ENCODE results near the gene SSC4D.

Gene SSC4D

DNA sequence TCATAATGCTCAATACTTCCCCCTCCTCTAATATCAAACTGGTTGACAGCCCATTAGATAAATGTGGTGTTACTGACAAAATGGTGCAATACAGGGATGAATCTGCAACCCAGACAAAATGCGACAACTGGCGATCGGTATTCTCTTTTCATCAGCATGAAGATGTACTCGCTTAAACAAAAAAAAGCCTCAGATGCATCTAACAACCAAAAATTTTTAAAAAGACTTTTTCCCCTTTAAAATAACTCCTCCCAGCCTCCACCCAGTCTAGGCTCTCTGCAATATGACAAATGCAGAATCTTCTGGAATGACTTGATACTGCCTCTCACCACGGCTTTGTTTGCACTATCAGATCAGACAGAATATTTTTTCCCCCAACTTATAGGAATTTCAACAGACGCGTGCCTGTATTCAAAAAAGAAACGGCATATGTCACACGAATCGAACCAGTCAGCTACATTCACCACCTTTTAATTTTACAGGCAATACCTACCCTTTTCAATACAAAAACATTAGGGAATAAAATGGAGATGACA lies 52.0 kb downstream of the SSC4D start:
- peak overlapping the region; percentile 94 for H3K4me3 ChIP-seq (ENCODE audit: low read length)
- no peak for TF ChIP-seq ZNF274 (IDR thresholded peaks at IDR 0.05; ENCODE audit: low read depth, low read length)

DNA sequence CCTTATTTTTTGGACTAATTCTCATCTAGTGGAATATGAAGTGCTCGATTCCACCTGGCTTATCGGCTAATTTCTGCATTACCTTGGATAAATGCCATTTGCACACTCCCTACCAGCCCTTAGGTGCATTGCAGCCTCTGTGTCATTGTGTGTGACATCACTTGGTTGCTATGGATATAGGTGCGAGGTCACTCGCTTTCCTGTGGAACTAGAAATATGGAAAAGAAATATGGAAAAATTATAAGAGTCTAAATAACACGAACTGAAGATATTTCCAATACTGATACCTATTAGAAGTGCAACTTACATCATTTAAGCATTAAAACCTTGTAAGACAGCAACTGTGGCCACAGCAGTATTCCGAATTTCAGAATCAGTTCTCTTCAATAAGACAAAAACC lies 52.7 kb downstream of the SSC4D start:
- no peak for TF ChIP-seq ZNF274 (IDR thresholded peaks at IDR 0.05; ENCODE audit: low read depth, low read length)
- H3K4me3 ChIP-seq (ENCODE audit: low read length), result peak overlapping the region; percentile 94

DNA sequence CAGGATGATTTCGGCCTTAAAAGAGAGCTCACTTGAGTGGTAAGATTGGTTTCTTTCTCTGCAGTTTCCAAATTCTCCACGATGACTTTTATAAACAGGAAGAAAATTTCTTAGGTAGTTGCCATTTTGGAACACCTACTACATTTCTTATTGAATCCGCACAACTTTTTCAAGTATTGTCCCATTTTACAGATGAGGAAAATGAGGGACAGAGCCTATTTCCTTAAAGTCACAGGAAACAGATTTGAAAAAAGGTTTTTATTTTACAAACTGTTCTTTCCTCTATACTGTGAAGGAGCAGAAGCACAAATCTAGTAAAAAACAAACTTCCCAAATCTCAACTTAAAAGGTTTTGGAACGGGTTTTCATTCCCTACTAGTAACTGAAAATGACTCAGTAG lies 53.4 kb downstream of the SSC4D start:
- no peak overlapping the region for H3K4me3 ChIP-seq (ENCODE audit: low read length)
- no peak for TF ChIP-seq ZNF274 (IDR thresholded peaks at IDR 0.05; ENCODE audit: low read depth, low read length)

DNA sequence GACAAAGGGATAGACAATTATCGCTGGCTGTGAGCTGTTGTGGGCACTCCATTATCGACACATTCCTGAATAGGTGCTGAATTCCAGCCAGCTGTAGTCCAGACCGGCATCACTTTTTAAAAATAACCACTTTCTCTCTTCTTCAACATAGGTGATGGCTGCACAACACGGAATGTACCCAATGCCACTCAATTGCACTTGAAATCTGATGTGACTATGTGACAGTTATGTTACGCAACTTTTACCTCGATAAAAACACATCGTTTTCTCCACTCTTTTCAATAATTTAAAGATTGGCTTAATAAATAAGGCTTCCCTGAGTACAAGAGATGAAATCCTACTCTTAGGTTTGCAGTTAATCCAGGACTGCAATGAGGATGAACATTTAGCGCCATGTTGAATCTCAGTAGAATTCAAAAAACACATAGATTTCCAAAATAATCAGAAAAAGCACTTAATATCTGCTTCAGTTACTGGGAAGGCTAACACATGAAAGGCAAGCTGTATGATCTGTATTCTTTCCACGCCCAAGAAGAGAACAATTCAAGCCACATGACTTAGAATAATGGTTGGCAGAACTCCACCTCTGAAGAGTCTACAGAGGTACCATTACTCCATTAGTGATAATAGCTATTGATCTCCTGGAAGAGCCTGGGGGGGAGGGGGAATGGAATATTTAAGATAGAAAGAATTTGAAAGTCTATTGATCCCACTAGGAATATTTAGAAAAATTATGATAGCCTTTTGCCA lies 54.3 kb downstream of the SSC4D start:
- no peak for TF ChIP-seq ZNF274 (IDR thresholded peaks at IDR 0.05; ENCODE audit: low read depth, low read length)
- H3K4me3 ChIP-seq (ENCODE audit: low read length), result no peak overlapping the region

DNA sequence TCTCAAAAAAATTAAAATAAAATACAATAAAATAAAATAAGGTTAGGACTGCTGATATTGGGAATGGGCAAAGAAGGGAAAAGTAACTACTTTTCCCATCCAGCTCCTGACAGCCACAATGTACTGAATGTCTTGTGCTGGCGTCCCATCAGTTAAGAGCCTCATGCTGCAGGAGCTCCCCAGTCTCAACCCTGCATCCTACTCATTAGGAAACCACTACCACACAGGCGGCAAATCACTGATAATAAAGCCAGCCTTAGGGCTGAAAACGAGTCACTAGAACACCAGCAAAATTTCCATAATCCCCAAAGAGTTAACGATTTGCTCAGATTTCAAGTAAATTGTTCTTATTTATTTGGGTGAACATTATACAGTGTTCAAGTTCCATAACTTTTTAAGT lies 55.0 kb downstream of the SSC4D start:
- no peak overlapping the region for H3K4me3 ChIP-seq (ENCODE audit: low read length)
- no peak for TF ChIP-seq ZNF274 (IDR thresholded peaks at IDR 0.05; ENCODE audit: low read depth, low read length)

DNA sequence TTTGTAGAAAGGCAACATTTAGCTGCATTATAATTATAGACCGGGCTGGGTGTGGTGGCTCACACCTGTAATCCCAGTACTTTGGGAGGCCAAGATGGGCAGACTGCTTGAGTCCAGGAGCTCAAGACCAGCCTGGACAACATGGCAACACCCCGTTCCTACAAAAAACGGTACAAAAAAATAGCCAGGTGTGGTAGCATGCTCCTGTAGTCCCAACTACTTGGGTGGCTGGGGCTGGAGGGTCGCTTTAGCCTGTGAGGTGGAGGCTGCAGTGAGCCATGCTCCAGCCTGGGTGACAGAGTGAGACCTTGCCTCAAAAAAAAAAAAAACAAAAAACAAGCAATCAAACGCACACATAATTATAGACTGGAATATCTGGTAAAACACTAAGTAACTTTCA lies 55.8 kb downstream of the SSC4D start:
- H3K4me3 ChIP-seq (ENCODE audit: low read length), result no peak overlapping the region
- no peak for TF ChIP-seq ZNF274 (IDR thresholded peaks at IDR 0.05; ENCODE audit: low read depth, low read length)

DNA sequence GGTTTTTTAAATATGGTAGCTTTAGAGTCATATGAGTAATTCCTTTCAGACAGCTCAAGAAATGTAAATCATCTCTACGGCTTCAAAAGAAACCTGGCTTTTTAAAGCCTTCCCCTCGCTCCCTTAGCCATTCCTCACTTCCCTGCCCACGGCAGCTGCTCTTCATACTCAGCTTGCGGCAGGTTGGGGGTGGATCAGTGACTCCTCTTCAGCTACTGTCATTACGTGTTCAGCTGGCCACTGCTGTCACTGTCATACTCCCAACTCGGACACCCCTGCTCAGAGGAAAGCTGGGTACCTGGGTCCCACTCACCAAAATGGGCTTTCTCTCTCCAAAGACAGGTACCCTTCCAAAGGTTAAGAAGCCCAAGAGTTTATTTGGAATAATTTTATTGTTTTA lies 57.3 kb downstream of the SSC4D start:
- TF ChIP-seq ZNF274 (IDR thresholded peaks at IDR 0.05; ENCODE audit: low read depth, low read length), result no peak
- H3K4me3 ChIP-seq (ENCODE audit: low read length), result no peak overlapping the region

DNA sequence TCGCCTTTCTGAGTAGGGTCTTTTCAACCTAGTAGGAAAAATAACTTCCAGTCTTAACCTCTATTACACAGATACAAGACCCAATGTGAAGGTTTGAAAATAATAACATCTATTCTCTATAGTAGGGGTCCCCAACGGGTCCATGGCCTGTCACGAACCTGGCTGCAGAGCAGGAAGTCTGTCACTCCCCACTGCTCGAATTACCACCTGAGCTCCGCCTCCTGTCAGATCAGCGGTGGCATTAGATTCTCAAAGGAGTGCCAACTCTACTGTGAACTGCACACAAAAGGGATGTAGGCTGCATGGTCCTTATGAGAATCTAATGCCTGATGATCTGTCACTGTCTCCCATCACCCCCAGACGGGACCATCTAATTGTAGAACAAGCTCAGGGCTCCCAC lies 58.1 kb downstream of the SSC4D start:
- no peak overlapping the region for H3K4me3 ChIP-seq (ENCODE audit: low read length)
- no peak for TF ChIP-seq ZNF274 (IDR thresholded peaks at IDR 0.05; ENCODE audit: low read depth, low read length)

DNA sequence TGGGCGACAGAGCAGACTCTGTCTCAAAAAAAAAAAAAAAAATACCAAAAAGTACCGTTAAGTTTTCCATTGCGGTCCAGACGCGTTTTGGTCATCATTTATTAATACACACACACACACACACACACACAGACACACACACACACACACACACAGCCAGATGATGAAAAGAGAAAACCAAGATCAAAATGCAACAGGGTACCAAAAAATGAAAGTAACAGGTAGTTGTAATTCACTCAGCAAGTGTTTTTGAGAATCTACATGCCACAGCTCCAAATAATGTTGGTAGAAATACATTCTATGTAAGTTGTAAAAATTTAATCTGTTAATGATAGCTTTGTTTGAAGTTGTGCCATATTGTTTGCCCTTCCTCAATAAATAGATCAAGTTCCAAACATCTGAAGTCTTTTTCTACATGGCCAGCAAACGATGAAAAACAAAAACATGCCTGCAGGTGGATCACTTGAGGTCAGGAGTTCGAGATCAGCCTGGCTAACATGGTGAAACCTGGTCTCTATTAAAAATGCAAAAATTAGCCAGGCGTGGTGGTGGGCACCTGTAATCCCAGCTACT lies 60.1 kb downstream of the SSC4D start:
- no peak for TF ChIP-seq ZNF274 (IDR thresholded peaks at IDR 0.05; ENCODE audit: low read depth, low read length)

DNA sequence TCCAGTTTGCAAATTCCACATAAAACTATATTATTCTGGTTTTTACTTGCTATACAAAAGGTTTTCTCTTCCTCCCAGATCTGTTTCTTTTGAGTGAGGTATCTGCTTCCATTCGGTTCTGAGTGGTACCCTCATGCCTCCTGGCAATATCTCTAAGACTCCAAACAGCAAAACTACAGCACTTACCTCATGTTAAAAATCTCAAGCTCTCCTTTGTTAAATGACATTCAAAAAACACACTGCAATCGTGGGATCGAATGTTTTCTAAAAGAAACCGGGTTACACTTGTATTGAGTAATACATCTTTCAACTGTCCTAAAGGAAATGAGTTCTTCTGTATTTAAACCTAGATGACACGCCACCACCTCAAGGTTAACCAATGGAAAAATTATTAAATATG lies 61.8 kb downstream of the SSC4D start:
- no peak overlapping the region for H3K4me3 ChIP-seq (ENCODE audit: low read length)
- TF ChIP-seq ZNF274 (IDR thresholded peaks at IDR 0.05; ENCODE audit: low read depth, low read length), result no peak

More for the DNA sequence above, 60.1 kb downstream of the SSC4D start:
- H3K4me3 ChIP-seq (ENCODE audit: low read length), result no peak overlapping the region

DNA sequence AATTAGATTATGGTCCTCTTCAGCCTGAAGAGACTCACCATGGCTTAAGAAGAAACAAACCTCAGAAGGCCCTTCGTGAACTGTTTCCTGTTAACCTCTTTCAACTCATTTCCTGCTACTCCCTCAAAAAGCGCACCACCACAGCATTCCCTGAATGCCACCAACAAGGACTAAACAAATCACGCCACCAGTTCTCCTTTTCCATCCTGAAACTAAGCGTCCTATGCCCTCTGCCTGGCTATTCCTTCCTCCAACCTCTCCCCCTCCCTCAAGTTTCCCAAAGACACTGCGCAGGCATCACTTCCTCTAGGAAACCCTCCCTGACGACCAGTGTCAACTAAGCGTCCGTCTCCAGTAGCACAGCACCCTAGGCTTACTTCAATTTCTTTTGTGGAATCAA lies 62.7 kb downstream of the SSC4D start:
- H3K4me3 ChIP-seq (ENCODE audit: low read length), result no peak overlapping the region
- TF ChIP-seq ZNF274 (IDR thresholded peaks at IDR 0.05; ENCODE audit: low read depth, low read length), result no peak

DNA sequence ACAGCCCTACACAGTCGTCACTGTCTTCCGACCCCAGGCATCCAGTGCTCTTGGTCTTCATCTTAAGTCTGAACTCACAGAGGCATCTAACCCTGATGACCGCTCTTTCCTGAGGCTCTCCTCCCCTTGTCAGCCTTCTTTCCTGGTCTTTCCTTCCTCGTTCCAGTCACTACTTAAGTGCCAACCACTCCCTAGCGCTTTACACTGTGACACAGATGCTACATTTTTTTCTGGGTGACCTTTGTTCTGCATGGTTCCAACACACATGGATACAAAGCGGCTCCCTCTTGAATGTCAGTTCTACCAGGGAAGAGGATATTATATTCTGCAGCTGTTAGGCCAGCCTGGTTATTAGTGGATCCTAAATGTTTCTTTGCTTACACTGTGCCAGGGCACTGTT lies 63.4 kb downstream of the SSC4D start:
- no peak for TF ChIP-seq ZNF274 (IDR thresholded peaks at IDR 0.05; ENCODE audit: low read depth, low read length)
- no peak overlapping the region for H3K4me3 ChIP-seq (ENCODE audit: low read length)

DNA sequence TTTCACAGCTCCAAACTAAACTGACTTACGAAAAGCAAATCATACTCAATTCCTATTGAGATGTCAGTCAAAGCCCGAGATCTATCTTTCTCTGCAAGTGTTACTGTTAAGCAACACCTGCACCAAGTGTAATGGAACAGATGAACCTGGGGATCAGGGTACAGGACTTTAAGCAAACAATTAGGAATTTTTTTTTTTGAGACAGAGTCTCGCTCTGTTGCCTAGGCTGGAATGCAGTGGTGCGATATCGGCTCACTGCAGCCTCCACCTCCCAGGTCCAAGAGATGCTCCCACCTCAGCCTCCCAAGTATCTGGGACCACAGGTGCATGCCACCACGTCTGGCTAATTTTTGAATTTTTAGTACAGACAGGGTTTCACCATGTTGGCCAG lies 65.6 kb downstream of the SSC4D start:
- H3K4me3 ChIP-seq (ENCODE audit: low read length), result no peak overlapping the region
- TF ChIP-seq ZNF274 (IDR thresholded peaks at IDR 0.05; ENCODE audit: low read depth, low read length), result no peak

DNA sequence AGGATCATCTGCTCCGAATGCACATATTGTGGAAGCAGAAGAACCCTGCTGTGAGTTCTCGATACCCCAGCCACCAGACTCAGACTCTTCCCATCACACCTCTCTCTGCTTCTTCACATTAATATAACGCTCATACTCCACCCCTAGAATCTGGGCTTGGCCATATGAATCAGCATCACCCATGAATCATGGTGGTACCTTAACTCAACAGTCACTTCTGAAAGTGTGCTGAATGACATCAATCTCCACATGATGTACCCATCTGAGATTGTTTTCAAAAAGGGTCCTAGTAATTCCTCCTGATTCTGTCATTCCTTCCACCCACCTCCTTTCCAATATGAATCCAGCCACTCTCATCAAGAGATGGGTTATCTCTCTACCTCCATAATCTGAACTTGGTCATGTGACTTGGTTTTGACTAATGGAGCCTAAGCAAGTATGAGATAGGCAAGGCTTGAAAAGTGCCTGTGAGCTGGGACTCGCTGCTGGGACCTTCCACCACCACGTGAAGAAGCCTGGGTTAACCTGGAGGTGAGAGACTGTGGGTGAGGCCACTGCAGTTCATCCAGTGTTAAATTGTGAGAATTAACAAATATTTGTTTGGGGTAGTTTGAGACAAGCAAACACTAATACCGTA lies 66.1 kb downstream of the SSC4D start:
- no peak overlapping the region for H3K4me3 ChIP-seq (ENCODE audit: low read length)
- TF ChIP-seq ZNF274 (IDR thresholded peaks at IDR 0.05; ENCODE audit: low read depth, low read length), result no peak

DNA sequence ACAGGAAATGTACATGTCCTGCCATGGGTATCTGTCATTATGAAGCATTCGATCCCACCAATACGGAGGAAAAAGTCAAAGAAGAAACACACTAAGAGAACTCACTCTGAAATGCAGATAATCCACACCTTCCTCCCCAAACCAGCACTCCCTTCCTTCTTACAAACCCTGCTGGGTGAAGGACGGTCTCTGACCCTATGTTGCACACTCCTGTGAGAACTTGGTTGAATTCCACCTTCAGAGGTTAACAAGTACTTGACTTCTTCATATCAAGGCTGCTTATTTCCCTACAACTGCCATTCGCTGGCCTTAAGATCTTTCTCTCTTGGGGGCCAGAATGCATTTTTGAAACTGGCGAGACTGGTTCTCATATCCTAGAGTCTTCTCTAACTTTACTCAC lies 67.3 kb downstream of the SSC4D start:
- H3K4me3 ChIP-seq (ENCODE audit: low read length), result no peak overlapping the region
- no peak for TF ChIP-seq ZNF274 (IDR thresholded peaks at IDR 0.05; ENCODE audit: low read depth, low read length)
